ENCODE measurements around the gene GNB4. TPM values are rescaled to one million over a fixed set of nuclear protein-coding genes. Genes with fewer than 3 reads are reported as not detected.

Gene GNB4
- total RNA-seq, 1 donor from 2014 or later = 25.3 TPM

DNA sequence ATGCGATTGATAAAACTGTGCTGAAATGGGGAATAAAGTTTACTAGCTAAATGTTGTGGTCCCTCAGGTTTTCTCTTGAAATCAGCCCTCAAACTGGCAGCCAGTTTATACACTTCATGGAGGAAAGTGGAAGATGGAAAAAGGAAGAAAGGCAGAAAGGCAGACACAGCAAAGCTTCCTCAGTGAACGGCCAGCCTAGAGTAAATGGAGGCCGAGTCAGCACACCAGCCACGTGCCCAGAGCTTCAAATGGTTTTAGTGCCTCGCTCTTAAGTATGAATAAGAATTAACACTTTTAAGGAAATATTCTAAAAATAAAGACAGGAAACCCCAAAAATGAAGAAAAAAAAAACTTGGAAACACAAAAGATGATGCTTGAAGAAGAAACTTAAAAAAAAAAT is 48.3 kb downstream of the GNB4 start:
- DNase-seq (ENCODE audit: low spot score in 2 of 2) = no peak
- TF ChIP-seq, protein P1, sequence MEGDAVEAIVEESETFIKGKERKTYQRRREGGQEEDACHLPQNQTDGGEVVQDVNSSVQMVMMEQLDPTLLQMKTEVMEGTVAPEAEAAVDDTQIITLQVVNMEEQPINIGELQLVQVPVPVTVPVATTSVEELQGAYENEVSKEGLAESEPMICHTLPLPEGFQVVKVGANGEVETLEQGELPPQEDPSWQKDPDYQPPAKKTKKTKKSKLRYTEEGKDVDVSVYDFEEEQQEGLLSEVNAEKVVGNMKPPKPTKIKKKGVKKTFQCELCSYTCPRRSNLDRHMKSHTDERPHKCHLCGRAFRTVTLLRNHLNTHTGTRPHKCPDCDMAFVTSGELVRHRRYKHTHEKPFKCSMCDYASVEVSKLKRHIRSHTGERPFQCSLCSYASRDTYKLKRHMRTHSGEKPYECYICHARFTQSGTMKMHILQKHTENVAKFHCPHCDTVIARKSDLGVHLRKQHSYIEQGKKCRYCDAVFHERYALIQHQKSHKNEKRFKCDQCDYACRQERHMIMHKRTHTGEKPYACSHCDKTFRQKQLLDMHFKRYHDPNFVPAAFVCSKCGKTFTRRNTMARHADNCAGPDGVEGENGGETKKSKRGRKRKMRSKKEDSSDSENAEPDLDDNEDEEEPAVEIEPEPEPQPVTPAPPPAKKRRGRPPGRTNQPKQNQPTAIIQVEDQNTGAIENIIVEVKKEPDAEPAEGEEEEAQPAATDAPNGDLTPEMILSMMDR (IDR thresholded peaks at IDR 0.05) = no peak
- intact Hi-C loops (cut with DNase I) = no loop called here
- H3K27me3 ChIP-seq = no peaks in the 10 kb centered on the region
- H3K36me3 ChIP-seq = peaks cover 28 to 45% of the 10 kb centered on the region in 2 donors
- H3K27ac ChIP-seq = no peak overlapping the region
- H3K4me3 ChIP-seq = no peak overlapping the region
- H3K9me3 ChIP-seq = no peaks in the 10 kb centered on the region
- H3K4me1 ChIP-seq = peaks cover 0 to 2% of the 10 kb centered on the region in 2 donors

DNA sequence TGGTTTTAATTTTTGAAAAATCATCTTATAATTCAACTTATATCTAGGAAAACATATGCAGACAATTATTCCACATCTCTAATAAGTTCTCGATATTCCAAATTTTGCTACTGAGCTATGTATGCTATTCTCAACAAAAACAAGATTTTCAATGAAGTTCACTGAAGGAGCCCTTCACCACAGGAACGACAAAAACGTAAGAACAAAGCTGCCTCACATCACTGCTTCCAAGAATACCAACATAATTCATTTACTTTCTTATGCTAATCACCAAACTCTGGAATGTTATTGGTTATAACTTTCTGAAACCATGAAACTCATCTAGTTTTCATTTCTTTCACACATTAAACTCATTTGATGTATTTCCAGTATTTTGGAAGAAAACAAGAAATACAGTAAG is 49.7 kb downstream of the GNB4 start:
- intact Hi-C loops (cut with DNase I) = no loop called here
- Histone ChIP-seq H3K27ac (no peak overlapping the region), H3K4me3 (no peak overlapping the region), H3K9me3 (no peaks in the 10 kb centered on the region), H3K36me3 (peaks cover 27 to 42% of the 10 kb centered on the region in 2 donors), H3K27me3 (no peaks in the 10 kb centered on the region), H3K4me1 (peaks cover 0 to 2% of the 10 kb centered on the region in 2 donors)
- no peak for DNase-seq (ENCODE audit: low spot score in 2 of 2)
- TF ChIP-seq, protein P1 (IDR thresholded peaks at IDR 0.05) = no peak

DNA sequence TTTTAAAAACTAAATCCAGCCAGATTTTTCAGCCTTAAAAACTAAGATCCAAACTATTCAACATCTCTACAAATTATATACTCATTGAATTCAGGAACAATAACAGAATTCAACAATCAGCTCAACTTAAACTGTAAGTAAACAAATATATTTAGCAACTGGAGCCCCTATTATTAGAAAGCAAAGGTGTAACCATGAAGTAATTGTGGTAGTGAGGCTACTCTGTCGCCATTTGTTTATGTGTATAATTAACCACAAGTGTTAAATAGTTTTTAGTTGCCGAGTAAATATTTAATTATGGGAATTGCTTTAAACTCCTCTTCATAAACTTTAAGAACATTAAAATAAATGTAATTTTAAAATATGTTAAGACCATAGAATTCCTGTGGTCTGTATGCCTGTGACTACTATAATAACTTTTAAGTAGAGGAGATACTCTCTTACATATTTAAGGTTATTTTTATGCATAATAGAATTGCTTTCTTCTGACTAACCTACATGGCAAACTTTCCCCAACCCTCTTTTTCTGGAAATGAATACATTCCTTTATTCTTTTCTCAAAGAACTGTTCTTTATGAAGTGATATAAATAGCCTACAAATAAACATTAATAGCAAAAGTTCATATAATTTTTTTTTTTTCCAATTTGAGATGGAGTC is 52.6 kb downstream of the GNB4 start:
- Histone ChIP-seq H3K4me1 (peaks cover 0 to 2% of the 10 kb centered on the region in 2 donors), H3K27me3 (no peaks in the 10 kb centered on the region), H3K36me3 (peaks cover 34 to 37% of the 10 kb centered on the region in 2 donors), H3K9me3 (no peaks in the 10 kb centered on the region), H3K4me3 (no peak overlapping the region), H3K27ac (peak overlapping the region; percentile 24 to 34)
- TF ChIP-seq, protein P1 (IDR thresholded peaks at IDR 0.05) = no peak
- intact Hi-C loops (cut with DNase I) = no loop called here
- DNase-seq (ENCODE audit: low spot score in 2 of 2) = no peak

DNA sequence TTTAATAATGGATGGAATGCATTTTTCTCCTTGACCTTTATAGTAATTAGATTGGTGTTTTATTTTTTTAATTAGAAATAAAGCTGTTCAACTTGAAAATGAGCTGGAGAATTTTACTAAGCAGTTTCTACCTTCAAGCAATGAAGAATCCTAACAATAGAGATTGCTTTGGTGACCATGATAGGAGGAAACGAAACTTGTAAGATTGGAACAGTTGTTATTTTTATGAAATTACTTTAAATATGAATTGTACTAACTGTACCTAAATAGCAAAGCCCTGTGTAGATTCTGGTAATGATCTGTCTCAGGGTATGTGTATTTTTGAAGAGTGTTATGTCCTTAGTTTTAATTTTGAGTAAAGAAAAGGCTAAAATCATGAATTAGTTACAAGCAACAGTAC is 59.4 kb downstream of the GNB4 start:
- H3K4me3 ChIP-seq = no peak overlapping the region
- peaks cover 34 to 42% of the 10 kb centered on the region in 2 donors for H3K36me3 ChIP-seq
- TF ChIP-seq, protein P1 (IDR thresholded peaks at IDR 0.05) = no peak
- intact Hi-C loops (cut with DNase I) = no loop called here
- no peak overlapping the region for H3K27ac ChIP-seq
- no peak for DNase-seq (ENCODE audit: low spot score in 2 of 2)
- no peaks in the 10 kb centered on the region for H3K9me3 ChIP-seq
- no peaks in the 10 kb centered on the region for H3K4me1 ChIP-seq
- H3K27me3 ChIP-seq = no peaks in the 10 kb centered on the region

DNA sequence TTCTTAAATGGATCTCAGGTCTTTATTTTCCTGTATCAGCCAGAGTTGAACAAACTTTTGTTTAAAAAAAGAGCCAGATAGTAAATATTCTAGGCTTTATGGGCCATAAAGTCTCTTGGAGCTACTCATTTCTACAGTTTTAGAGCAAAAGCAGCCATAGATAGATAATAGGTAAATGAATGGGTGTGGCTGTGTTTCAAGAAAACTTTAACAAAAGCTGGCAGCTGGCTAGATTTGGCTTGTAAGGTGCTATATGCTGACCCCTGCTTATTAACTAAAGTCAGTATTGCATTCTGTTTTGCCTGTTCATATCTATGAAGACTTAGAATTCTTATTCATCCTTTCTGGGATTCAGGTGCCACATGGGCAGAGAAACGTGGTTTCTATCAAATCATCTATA is 74.8 kb downstream of the GNB4 start:
- Histone ChIP-seq H3K36me3 (peaks cover 42 to 65% of the 10 kb centered on the region in 2 donors), H3K4me1 (no peaks in the 10 kb centered on the region), H3K27ac (no peak overlapping the region), H3K27me3 (no peaks in the 10 kb centered on the region), H3K4me3 (no peak overlapping the region), H3K9me3 (no peaks in the 10 kb centered on the region)
- intact Hi-C loops (cut with DNase I) = no loop called here
- DNase-seq (ENCODE audit: low spot score in 2 of 2) = no peak
- TF ChIP-seq, protein P1 (IDR thresholded peaks at IDR 0.05) = no peak
